SIG-M5 (cell line): ENCODE measurements around the gene PLD1.

Experiments
- DNase-seq: peaks from one replicate; lab custom pipeline; 2025; lab: John Stamatoyannopoulos, UW

Gene PLD1

DNA sequence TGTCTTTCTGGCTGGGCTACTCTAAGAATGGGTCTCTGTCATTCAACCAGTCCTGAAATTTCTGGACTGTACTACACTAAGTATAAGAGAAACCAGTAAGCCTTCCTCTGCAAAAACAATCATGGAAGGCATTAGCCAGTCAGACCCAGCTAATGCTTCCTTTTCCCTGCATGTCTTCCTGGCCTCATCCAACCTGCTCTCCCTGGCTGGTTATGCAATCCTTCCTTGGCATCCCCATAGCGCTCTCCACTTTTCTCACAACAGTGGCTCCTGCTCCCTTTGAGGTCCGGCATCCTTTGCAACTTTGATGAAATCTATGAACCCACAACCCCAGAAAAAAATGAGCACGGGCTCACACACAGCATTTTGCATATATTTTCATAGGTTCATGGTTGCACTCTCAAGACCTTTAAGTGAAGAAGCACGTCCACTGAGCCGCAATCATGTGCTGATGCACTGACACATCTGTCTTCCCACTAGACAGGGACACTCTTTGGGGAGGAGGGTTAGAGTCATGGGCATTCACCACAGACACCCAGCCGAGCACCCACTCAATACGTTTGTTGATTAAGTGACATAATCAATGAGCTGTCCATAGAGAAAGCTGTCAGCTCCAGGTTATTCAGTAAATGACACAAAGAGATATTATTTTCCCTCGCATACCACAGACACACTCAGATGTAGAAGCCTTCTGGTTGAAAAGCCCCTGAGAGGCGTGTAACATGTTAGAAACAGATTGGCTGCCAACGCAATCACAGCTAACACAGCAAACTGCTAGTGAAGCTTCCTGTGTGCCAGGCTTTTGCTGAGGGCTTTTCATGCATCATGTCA lies 66.7 kb downstream of the PLD1 start:
- no peak for DNase-seq

DNA sequence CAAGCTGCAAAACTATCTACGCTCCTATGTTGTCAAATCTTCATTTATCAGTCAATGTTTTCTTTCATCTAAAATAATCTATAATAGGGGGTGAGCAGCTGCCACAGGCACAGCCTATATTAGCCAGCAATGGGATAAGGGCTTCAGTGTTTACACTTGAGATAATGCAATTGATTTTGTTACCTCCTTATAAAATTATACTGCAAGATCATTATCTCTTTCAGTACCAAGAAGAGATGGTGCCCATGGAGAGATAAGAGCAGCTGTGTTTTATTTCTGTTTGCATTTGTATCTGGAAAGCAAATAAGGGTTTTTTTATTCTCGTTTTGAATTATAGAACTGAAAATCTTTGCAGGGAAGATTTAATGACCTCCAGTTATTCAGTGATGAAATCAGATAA lies 68.9 kb downstream of the PLD1 start:
- no peak for DNase-seq

DNA sequence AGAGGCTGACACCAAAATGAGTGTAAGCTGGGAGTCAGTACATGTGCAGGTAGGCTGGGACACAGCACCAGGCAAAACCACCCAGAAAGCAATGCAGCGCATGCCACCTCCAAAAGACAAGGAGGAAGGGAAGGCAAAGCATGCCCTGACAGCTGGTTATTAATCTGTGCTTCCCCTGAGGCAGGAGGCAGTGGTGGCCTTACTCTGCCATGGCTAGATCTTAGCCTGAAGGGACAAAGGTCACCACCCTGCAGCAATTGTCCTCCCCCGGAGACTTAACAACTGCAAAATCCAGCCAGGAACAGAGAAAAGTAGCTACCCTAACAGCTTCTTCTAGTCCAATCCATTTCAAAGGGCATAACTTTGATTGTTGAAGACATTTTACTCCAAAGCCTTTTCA lies 73.7 kb downstream of the PLD1 start:
- no peak for DNase-seq

DNA sequence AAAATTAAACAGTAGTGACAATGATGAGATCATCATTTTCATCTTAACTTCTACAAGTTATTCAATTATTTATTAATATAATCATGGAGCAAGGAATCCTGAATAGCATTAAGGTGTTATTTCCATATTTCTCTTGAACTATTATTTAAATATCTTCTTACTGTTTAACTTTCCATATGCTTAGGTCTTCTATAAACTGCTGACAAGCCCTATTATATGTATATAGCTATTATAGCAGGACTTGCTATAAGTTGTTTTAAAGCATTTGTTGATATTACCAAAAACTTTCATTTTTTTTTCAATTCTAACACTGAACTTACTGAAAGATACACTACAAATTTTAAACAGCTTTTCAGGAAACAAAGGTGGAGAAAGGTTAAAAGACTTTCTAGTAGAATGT lies 76.7 kb downstream of the PLD1 start:
- DNase-seq: no peak

DNA sequence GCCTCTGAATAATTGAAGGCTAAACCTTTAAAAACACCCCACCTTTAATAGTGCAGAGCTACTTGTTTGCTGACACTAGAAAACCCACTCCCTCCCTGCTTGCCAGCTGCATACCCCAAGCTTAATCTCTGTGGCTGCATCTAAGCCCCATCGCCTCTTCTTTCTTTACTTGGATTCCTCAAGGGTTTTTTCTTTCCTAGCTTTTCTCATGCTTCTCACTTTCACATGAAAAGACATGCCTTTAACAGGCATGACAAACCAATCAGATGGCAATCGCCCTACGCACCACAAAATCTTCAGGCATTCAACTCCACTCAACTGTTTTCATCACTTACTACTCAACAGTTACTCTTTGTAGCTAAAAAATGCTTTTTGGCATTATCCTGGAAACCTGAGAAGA lies 77.5 kb downstream of the PLD1 start:
- DNase-seq: no peak

DNA sequence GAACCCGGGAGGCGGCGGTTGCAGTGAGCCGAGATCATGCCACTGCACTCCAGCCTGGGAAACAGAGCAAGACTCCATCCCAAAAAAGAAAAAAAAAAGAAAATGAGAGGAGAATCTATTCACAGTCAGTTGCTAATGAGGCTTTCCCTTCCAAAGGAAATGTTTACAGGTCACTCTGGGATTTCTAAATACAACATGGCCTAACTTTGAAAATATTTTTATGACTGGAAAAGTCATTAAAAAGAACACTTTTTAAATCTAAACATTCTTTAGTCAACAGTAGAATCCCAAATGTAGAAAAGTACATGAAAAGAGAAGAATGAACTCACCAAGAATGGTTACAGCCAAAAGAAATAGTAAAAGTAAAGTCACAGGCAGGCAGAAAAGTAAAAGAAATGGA lies 78.6 kb downstream of the PLD1 start:
- DNase-seq: no peak

DNA sequence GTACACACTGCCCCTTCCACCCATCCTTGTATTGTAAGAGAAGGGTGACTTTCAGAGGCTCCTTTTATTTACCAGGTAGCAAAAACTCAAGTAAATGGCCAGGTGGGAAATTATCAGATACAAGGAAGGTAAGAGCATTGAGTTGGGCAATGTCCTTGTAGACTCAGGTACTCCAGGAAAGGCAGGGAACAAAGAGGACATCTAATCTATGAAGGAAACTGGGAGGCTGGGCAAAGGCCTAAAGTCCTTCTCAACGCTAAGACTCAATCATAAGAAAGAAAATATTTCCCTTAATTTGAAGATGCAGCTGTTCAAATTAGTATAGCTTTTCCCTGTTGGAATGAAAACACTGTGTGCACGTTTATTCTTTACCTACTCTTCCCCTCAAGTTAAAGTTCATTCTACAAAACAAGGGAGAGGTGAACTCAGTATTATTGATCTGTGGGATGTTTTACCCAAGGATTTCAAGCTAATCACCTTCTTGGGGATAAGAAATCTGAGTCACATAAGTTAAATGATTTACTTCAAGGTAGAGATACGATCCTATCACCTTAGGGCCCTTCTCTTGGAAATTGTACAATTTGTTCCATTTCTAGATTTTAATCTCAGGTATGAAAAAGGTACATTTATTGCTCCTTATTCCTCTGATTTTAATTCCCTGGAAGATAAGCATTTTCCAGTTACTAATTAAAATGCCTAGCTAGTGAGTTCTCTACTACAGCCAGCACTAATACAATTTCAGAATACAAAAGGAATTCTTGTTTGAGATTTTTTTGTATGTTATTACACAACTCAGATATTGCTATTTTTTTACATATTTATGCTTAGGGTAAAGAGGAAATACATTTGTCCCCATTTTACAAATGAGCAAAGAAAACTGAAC lies 80.6 kb downstream of the PLD1 start:
- DNase-seq: no peak

DNA sequence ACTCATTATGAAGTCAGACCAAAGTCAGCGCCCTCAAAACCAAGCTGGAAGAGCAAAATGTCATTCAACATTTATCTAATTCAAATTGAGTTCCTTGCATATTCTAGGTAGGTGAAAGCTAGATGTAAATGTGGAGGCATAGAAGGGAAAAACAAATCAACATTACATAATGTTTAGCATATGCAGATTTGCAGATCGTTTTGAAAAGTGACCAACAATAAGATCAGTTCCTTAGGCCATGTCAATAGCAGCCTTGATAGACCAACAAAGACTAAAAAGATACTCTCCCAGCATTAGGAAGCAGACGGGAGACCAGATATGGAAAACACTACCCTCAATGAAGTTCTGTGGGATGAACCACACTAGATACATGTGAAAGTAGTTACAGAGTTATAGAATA lies 83.0 kb downstream of the PLD1 start:
- DNase-seq: no peak

DNA sequence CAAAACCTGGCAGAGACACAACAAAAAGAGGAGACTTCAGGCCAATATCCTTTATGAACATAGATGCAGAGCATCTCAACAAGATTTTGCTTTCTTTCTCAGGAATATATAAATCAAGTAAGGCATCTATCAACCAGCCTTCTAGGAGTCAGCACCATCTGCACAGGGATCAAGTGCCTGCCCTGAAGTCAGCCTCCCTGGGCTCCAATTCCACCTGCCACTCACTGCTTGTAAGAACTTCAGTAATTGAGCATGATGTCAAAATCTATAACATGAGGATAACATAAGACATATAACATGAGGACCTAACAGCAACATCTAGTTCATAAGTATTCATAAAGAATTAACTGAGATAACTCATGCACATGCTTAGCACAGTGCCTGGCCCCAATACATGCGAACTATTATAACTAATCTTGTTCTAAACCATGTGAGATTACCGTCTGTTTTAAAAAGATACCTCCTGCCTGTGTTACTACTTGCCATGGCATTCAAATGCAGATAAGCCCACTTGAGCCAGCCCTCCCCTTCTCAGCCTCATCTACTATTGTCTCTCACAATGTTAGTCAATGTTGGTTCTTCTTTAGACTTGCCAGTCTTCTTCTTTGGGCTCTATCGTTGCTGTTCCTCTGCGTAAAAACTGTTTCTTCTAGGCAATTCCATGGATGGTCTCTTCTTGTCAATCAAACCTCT lies 91.6 kb downstream of the PLD1 start:
- DNase-seq: no peak

DNA sequence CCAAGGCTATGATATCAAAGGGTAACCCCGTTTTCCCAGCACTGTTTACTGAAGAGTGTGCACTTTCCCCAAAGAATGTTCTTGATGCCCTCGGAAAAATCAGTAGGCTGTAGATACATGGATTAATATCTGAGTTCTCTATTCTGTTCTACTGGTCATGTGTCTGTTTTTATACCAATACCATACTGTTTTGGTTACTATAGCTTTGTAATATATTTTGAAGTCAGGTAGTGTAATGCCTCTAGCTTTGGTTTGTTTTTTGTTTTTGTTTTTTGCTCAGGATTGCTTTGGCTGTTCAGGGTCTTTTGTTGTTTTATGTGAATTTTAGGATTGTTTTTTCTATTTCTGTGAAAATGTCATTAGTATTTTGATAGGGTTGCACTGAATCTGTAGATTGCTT lies 95.1 kb downstream of the PLD1 start:
- DNase-seq: no peak

DNA sequence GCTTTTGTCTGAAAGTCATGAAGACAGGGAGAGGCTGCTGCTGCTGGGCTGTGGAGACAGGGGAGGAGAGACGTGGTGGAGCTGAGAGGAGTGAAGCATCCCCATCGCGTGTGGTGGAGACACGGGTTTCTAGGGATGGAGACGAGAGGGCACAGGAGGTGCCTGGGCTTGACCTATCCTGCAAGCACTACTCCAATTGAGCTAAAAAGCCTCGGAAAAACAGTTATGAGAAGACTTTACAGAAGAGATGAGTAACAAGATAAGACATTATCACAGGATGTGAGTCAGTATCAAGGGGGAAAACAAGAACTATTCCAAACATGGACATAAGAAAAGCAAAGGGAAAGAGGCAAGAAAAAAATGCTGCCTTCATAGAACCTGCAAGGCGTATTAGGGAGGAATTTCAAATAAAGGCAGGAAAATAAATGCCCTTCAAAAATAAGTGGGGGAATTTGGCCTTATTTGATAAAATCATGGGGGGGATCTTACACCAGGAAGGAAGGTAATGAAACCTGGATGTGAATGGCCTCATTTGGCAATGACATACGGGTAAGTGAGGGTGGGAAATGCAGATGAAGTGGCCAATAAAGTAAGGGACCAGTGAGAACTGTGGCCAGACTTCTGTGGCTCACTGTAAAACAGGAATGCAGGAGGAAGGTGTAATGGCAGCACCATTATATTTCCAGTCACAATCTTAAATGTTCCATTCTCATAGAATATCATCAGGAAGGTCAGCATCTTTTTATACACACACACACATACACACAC lies 97.9 kb downstream of the PLD1 start:
- no peak for DNase-seq

DNA sequence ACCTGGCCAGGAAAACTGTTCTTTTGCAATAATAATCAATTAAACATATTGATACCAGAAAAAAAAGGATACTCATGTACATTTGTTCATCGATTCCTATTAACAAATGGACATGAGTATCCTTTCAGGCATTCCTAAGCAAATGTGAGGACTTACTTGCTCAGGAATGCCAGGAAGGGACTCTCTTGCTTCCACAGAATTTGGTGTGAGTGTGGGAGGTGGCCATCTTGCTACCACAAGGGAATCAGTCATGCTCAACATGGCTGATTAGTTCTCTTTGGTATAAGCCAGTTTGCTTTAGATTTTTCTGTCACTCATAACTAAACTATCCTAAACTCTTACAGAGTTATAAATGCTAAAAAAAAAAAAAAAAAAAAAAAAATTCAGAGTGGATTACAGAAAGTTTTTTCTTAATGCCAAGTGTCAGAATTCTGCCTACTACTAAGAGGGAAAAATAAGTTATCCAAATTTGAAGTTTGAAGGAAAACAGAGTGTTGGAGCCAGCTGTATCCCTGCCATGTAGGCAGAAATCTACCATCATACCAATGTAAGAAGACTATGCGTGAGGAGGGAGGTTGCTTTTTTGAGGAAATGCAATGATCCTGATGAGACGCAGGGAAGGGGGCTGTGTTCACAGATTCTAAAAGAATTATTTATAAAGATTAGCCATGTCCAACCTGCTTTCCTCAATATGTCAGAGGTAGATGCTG lies 98.7 kb downstream of the PLD1 start:
- DNase-seq: no peak

DNA sequence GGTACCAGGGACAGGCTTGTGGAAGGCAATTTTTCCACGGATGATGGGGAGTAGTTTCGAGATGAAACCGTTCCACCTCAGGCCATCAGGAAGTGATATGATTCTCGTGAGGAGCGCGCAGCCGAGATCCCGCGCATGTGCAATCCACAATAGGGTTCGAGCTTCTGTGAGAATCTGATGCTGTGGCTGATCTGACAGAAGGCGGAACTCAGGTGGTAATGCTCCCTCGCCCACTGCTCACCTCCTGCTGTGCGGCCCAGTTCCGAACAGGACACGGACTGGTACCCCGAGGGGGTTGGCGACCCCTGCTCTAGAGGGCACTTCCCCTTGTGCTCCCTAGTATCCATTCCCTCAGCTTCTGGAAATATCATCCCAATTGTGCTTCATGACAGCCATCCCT lies 99.9 kb downstream of the PLD1 start:
- no peak for DNase-seq

DNA sequence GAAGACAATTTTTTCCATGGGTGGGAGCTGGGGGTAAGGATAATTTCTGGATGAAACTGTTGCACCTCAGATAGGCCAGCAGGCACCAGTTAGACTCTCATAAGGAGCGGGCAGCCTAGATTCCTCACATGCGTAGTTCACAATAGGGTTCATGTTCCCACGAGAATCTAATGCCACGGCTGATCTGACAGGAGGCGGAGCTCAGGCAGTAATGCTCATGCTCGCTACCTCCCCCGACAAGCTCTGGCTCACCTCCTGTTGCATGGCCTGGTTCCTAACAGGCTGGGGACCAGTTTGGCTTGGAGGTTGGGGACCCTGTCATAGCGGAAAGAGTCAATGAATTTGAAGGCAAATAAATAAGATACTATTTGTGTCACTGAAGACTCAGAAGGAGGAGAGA lies 105.5 kb downstream of the PLD1 start:
- DNase-seq: no peak

DNA sequence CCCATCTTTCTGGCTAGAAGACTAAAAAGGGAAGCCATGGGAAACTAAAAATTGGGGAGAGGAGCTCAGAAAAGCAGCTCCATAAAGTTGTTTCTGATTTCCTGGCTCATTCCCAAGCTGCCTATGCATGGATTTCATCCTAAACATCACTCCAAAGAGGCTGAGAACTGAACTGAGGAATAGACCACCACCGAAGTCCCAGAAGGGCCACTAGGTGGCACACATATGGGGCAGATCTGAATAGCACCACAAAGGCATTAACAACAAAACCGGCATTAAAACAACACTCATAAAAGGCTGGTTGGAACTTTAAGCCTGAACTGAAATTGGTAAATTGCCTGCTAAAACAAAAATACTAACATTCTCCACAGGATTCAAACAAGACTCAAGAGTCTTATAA lies 106.3 kb downstream of the PLD1 start:
- DNase-seq: no peak

DNA sequence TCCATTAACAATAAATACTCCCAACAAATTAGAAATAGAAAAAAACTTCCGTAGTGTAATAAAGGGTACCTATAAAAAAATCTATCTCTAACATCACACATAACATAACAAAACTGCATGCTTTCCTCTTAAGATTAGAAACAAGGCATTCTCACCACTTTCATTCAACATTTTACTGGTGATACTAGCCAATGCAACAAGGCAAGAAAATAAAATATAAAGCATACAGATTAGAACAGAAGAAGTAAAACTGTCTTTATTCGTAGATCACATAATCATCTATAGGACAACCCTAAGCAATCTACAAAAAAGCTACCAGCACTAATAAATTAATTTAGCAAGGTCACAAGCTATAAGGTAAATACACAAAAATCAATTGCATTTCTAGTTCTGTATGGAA lies 107.1 kb downstream of the PLD1 start:
- no peak for DNase-seq

DNA sequence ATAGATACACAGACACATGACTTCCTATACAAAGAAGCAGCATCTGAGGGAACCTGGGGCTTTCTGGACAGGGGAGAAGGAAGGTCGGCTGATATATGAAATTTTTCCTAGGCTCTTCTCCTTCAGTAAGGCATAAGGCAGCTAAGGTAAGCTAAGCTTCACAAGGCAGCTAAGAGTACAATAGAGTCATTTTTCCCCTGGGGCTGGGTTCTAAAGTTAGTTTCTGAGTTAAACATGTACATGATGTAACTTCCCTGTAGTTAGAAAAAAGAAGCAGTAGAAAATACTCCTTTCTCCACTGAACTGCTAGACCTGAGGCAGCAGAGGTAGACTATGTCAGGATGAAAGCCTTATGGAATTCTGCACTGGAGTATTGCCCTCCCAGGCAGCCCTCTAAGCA lies 109.6 kb downstream of the PLD1 start:
- DNase-seq: no peak

DNA sequence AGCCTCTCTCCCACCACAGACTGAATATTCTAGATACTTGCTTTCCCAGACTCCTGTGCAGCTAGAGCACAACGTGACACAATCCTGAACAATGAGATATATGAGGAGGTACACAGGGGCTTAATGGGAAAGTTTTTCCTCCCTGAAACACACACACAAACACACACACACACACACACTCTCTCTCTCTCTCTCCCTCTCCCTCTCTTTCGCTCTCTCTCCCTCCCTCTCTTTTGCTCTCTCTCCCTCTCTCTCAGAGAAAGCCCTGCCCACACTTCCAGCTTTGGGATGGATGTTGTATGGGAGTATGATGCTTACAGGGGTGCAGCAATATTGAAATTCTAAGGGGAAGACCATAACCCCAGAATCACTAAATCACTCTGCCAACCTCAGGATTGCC lies 110.1 kb downstream of the PLD1 start:
- DNase-seq: no peak

DNA sequence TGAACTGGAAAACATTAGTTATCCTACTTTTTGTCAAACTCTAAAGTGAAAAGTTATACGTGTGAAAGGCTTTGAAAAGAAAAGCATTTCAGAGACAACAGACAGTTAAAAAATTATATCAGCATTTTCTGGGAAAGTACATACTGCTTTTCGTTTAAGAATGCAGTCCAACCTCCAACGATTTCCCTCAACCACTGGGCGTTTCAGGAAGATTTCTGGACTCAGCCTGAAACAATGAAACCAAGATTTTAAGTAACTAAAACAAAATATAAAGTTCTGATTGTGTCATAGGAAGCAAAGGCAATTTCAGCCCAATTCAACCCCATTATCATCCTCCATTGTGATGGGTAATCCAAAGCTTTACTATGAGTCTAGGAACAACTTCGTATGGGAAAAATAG lies 110.7 kb downstream of the PLD1 start:
- no peak for DNase-seq

DNA sequence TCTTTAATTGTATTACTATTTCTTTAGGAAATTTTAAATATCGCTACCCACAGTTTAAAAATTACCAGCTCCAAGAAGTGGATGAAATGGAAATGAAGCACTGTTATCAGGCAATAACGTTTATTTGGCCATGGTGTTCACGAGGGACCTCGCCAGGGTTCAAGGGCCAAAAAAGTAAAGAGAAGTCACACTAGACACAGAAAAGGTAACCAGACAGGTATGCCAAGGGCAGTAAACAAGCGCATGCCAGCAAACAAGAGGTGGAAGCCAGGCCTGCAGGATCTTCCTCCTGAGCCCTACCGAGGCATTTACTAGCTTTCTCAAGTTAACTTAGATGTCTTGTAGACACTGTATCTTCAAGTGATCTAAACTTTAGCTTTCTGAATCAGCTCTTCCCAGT lies 113.5 kb downstream of the PLD1 start:
- DNase-seq: no peak

DNA sequence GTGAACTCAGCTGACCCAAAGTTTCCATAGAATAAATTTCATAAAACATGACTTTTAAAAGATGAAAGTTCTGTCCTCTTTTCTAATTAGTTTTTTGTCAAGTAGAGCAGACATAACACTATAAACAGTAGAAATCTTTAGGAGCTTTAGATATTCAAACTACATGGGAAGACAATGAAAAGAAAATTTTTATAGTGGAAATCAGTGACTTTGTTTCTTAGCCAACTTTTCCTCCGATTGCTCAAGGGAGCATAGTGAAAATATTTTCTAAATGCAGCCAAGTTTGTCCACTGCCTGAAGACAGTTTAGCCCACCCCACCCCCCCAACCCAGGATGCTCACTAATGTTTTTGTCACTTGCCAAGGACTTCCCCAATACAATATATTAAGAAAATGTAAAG lies 114.9 kb downstream of the PLD1 start:
- DNase-seq: no peak
